CMK (cell line): ENCODE results near the gene SQSTM1.
"Not testable (repeated sequence)": the region's sequence is repeated elsewhere in the genome, so short reads cannot be mapped to it uniquely, and the experiment has no call there.

Experiments
- DNase-seq: peaks from one replicate; pipeline ENCODE4 v3.0.0-alpha.2; 2010; ENCODE audit warnings: low read depth

SQSTM1 gene

DNA sequence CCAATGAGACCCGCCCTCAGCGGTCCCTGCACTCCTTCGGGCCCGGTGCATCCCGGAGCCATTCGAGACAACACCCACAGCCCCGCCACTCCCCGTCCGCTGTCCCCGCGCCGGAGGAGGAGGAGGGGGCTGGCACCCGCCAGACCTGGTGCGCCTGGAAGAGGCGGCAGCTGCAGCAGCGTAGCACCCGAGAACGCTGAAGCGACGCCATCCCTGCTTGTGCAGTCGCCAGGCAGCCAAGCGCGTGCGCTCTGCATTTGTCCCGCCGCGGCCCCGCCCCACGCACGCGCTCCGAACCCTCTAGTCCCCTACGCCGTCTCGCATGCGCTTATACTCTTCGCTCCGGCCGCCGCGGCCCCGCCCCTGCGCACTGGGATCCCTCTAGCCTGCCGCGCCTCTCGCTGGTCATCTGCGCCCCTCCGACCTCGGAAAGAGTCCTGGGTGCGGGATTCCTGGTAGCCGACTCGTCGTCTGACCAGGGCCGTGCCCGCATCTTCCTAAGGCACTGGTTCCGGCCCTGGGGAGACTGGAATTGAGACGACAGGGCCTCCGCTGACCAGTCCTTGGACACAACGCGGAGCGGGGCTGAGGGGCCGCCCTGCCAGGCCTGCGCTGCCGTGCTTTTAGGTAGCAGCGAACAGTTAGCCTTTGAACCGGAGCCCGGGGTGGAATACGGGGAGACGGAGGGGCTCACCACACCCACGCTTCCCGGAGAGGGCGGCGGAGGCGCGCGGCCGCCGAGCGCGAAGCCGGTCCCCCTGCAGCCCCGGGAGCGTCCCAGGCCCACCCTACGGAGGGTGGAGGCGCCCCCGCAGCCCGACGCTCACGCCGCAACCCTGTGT, 38.1 kb downstream of the SQSTM1 start, which contains the start of gene MRNIP:
Gene MRNIP (minus strand): TSS at position 232 of the 842 bp plus-strand sequence. CDS start 21 bp downstream, at position 211.
- DNase-seq: peak; percentile 74

DNA sequence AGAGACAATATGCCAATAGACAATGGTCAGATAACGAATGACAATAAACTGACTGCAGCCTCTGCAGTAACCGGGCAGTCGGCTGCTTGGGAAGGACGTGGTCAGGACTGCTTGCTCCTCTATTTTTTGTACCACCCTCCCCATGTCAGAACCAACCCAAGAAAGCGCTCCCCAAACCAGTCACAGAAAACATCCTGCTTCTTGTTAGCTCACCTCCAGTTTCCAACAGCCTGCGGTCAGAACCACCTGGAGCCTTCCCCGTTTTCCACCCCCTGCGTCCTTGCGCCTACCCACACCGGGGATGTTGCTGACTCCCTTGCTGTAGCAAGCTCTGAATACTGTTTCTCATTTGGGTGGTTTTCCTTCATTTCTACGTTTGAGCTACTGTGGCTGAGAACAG, 39.6 kb downstream of the SQSTM1 start:
- DNase-seq: no peak

DNA sequence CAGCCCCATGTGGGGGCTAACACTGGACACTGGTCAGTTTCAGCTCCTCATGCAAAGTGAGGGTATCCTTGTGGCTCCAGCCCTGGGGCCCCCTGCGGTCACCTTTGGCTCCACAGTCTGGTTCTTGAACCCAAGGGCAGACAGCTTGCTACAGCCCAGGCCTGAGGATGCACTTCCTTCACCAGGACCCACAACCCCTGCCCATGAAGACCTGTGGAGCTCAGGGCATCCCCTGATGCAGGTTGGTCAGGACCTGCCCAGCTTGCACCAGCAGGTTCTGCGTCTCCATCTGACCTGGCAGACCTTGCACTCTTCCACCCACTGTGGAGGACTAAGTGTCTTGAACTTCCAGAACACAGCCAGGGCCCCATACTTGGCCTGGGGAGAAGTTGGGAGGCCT, 41.6 kb downstream of the SQSTM1 start:
- no peak for DNase-seq

DNA sequence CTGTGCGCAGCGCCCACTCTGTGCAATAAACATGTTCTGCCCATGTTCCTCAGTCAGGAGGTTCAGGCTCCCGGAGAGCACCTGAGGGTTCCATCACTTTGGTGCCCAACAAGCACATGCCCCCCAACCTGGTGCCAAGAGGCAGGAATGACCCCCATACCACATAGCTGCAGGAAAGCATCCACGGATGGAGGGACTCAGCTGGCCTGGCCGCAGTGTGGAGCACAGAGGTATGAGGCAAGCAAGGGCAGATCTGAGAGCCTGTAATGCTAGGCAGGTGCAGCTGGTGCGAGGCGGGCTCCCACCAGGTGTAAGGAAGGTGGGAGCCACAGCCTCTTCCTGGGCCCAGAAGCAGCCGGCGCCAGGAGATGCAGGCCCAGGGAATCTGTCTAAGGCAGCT, 42.2 kb downstream of the SQSTM1 start:
- DNase-seq: no peak

DNA sequence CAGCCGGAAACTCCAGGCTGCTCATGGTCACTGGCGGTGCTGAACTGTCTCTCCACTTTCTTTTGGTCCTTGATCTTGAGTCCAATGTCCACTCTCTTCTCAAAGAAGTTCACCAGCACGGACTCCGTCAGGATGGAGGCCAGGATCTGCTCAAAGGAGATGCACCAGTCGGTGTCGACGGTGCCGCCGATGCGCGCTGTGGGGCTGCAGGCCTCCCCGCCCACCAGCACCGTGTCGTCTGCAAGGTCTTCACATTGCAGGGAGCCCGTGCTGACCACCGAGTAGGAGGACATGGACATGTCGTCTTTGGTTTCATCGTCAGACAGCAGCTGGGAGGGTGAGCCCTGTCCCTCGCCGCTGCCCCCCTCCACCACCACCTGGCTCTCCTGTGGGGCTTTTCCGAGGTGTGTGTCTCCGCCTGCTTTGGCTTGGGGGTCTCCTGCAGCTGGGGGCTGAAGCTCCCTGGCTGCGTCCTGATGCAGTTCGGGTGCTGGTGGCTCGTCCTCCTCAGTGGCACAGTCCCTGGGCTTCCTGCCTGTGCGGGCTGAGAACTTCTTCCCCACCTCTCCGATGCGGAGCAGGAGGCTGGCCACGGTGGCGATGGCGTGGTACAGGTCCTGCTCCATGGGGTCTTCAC, 42.9 kb downstream of the SQSTM1 start:
- no peak for DNase-seq

DNA sequence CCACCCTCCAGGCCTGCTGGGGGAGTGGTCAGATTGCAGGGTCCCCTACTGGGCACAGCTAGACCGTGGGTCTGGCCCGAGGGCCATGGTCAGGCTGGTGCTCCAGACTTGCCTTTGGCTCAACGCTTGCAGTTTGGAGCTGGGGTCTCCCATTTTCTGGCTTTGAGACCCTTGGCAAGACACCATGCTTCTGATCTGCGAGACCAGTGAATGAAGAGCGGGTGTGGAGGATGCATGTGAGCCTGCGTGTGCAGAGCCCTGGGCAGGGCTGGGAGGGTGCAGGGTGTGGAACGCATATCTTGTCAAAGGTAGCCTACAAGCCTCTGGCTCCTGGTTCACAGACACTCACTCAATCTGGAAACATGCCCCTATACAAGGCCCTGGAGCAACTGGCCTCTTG, 44.0 kb downstream of the SQSTM1 start:
- DNase-seq: no peak

DNA sequence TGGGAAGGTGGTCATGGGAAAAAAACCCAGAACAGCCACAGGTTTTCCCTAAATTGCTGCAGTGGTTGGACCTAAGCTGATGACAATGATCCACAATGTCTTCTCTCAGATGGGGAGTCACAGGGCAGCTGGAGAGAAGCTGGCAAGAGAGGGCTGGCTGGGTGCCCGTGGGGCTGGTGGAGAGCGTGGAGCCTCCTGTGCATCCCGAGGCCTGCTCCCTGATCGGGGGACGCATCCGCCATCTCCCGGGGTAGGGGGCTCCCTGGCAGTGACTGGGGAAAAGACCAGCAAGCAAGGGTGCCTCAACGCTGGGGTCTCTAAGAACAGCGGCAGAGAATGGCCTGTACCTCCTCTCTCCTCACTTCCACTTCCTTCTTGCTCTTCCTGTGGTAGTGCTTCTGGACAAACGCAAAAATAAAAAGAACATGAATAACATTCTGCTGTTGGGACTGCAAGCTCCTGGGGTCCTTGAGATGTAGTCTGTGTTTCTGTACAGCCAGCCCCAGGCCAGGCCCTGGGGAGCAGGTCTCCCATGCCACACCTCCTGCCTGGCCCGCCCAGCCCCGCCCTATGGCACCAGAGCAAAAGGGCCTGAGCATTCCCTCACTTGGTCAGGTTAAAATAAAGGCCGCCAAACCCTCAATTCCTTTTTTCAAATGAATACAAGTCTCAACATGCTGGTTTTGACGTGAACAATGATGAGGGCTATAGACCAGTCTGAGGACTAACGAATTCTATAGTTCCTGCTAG, 45.0 kb downstream of the SQSTM1 start:
- no peak for DNase-seq

DNA sequence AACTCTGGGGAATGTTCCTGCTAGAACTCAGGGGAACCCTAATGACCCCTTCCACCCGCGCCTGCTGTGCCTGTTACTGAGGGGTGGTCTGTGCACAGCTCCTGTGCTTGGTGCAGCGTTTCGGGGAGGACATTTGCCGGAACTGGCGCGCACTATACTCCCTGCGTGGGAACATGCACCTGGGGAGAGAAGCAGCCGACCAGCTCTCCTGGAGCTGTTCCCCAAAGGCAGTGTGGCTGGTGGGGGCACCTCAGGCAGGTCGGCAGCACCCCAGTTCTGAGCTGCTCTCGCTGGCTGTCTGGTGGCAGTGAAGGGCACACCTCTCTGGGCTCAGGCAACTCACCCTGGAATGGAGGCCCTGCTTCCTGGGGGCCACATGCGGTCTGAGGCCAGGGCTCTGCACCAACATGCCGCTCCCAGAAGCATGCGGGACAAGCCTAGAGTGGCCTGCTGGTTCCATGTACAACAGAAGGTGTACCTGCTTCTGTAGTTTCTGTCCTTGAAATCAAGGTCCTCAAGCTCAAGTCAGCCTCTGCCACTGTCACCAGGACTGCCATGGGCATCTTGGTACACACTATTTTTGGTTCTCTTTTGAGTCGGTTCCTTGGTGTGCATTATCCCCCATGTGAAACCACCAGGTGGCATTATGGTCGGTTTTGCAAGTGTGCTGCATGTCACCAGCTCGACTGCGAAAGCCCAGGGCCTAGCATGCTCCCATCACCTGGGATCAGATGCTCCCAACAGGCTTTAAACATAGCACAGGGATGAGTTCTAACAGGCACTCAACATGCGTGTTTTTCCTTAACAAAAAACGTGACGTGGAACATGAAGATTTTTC, 45.8 kb downstream of the SQSTM1 start:
- no peak for DNase-seq

DNA sequence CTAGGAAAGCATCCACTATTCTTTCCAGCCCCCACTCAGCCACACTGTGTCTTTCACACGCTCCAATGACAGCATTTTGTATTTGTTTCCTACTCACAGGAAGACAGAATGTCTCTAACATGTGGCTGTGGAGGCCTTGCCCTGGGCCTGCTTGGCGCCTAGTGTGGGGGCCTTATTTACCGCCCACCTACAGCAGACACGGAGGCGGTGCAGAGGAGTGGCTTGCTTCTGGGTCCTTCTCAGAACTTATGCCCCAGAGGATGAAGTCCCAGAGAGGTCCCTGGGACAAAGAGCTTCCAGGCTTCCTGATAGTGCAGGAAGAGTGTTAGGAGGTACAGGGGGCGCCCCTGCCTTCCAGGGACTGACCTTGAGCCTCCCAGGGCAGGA, 46.4 kb downstream of the SQSTM1 start:
- no peak for DNase-seq

DNA sequence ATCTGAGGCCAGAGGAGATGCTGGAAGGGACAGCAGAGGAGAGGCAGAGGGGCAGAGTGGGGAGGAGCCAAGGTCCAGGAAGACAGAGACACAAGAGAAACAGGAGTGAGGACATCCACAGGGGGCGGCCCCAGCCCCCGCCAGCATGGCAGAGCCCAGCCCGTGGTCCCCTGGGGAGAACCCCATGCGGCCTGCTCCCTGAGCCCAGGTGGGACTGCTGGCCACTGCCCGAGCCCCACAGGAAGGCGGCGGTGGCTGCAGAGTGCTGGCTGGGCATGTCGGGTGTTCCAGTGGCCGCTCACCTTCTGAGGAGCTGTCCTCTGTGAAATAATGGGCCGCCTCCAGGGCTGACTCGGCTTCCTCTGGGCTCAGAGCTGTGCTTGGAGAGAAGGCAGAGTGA, 46.8 kb downstream of the SQSTM1 start:
- no peak for DNase-seq

DNA sequence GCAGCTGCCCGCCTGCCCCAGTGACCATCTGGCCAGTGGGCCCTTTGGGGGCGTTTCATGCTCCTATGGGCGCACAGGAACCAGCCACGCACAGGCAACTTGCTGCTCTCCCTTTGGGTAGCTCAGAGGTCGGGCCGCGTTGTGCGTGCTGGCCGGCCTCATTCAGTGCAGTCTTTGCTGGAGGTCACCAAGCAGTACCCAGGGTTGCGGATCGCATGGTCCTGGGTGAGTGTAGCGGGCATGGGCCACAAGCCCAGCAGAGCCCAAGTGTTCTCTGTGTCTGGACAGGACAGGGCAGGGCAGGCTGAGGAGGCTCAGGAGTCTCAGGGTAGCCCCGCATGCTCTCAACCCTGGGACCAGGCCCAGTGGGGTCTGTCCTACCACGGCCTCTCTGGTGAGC, 47.8 kb downstream of the SQSTM1 start:
- no peak for DNase-seq

DNA sequence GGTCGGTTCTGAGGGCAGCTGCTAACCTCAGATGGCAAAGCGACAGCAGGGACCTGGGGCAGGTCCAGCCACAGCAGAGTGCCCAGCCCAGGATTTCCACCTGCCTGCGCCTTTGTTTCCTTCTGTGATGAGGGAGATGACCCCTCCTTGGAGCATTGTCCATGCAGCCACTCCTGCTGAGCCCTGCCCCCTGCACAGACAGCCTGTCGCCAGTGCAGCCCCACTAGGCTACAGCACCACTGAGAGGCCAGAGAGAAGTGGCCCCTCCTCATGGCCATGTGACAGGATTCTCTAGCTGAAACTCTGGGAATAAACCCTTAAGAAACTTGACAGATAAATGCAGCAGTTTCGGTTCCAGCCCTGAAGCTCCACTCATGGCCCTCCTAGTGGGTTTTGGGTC, 48.4 kb downstream of the SQSTM1 start:
- no peak for DNase-seq

DNA sequence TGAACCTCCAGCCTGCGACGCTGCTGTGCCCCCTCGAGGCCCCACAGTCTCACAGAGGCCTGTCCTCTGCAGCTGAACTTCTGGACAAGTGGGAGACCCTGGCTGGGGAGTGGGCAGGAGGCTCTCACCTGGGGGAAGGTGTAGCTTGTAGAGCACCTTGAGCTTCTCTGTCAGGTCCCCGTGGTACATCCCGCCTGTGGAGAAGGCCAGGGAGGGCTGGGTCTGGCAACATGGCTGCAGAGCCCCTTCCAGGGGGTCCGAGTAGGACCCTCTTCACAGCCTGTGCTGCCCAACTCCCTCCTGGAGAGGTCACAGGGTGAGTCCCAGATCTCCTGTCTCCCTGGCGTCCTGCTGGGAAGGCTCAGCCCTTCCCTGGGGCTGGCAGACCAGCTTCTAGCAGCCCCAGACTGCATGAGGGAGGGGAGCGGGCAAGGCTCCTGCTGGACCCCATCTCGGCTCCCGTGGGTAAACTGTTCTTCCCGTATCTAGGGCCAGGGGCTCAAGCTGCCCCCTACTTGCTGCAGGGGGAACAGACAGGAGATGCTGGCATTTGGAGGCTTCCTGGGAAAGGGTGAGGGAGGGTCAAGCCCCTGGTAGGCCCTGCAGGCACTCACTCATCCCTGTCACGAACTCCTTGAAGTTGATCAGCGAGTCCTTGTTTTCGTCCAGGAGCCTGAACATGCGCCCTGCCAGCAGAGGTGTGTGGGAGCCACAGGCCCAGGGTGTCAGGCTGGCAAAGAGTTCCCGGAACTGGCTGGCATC, 49.1 kb downstream of the SQSTM1 start:
- no peak for DNase-seq

DNA sequence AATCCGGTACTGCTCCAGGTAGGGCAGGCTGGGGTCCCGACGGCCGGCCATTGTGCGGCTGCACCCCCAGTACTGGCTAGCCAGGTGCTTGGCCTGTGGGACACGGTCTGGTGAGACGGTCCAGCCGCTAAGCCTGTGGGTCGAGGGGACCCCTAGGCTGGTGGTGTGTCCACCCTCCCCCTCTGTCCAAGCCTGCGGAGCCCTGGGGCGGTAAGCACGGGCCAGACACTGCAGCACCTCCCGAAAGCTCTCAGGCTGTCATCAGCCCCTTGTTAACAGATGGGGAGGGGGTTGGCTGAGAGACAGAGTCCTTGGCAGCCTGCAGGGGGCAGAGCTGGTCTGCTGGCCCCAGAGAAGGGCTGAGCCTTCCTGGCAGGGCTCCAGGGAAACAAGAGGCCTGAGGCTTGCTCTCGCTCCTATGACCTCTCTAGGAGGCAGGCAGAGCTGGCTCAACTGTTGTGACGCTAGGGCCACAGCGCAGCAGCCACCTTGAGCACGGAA, 49.7 kb downstream of the SQSTM1 start:
- DNase-seq: no peak

DNA sequence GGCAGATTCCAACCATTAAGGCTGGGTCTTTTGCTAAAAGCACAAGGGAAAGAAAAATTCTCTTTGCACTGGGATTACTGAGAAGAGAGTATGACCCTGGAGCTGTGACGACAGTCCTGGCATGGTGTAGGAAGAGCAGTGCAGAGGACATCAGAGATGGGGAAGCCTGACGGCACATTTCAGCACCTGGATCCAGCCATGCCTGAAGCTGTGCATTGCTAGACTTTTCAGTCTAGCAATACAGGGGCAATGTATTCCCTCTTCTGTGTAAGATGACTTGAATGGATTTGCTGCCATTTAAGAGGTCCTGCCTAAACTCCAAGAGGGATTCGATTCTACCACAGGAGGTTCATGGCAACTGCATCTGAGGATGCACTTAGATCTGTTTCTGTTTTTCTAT, 50.2 kb downstream of the SQSTM1 start:
- DNase-seq: no peak

DNA sequence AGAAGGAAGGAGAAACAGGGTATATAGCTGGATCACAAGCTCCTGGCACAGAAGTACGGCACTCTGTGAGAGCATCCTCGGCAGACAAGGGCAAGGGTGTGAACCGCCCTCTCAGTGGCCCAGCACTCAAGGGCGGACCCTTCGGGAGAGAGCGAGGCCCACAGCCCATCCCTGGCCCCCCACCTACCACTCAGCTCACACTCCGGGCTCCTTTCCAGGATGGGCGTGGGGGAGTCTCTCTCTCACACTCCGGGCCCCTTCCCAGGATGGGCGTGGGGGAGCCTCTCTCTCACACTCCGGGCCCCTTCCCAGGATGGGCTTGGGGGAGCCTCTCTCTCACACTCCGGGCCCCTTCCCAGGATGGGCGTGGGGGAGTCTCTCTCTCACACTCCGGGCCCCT, 50.8 kb downstream of the SQSTM1 start:
- DNase-seq: not testable (repeated sequence)

DNA sequence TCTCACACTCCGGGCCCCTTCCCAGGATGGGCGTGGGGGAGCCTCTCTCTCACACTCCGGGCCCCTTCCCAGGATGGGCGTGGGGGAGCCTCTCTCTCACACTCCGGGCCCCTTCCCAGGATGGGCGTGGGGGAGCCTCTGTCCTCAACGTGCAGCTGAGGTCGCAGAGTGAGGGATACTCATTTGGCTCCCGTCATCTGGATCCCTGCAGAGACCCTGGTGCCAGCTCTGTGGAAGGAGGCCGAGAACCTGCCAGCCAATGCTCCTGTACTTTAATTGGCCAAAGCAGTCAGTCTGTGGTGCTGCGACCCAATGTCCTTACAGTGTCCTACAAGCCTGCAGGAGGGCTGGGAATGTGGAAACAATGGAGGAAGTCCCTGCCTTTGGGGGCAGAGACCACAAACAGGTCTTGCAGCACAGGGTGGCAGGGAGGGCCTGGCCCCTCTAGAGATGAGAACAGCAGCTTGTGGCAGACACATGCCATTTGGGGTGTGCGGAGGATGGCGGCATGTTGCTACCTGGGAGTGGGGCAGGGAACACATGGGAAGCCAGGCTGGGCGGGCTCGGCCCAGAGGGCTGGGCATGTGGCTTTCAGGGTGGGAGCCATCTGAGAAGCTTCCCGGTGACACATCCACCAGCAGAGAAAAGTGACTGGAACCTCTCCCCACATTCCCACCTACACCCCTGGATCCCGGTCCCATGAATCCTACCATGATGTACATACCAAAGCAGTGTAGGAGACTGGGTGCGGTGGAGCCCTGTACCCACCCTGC, 51.5 kb downstream of the SQSTM1 start:
- DNase-seq: no peak

DNA sequence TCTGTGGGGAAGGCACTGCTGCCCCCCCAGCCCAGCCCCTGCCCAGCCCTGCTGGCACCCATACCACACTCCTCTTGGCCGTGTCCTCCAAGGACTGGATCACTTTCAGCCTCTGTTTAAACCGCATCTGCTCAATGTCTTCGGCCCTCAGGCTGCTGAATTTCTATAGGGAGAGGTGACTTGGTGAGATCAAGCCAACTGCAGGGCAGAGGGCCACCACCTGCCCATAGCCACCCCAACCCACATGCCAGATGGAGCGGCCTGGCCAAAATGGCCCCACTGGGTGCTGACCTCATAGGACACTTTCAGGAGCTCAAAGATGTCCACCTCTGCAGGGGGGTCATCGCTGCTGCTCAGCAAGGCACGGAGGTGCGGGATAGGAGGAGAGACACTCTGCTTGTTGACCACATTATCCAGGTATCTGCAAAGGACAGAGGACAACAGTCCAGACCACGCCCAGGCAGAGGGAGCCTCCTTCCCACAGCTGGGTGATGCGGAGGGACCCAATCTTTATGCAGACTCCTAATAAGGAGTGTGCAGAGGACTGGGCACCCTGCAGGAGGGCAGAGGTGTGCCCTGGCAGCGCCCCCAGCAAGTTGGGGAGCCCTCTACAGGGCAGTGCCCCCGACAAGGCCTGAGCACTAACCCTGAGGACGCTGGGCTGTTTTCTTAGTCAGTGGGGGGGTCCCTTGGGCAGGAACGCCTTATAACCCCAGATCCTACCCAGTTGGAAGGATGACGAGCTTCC, 52.3 kb downstream of the SQSTM1 start:
- no peak for DNase-seq

DNA sequence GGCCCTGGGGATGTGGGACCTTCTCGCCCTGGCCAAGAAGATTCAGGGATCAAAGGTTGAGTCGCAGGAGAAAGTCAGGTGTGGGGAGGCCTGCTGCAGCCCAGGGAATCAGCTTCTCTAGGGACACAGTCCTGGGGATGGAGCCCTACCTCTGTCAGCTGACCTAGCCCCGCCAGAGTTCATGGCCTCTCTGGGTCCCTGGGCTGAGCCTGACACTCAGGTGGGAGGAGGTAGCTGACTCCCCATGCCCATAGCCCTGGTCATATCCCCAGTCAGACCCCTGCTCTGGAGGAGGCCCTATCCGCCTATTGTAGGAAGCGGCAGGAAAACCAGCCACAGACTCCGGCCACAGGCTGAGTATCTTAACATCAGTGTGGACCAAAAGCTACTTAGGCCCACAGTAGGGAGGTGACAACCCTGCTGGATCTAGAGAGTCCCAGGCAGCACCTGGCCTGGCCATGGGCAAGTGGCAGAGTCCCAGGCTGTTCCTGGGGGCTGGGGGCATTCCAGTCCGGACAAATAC, 52.9 kb downstream of the SQSTM1 start:
- no peak for DNase-seq
